Midbrain (tissue), 1 donor: ENCODE results near the gene LRRC4C.

Experiments used
- DNase-seq: peaks from one replicate; lab custom pipeline; 2025; lab: John Stamatoyannopoulos, UW

LRRC4C gene

DNA sequence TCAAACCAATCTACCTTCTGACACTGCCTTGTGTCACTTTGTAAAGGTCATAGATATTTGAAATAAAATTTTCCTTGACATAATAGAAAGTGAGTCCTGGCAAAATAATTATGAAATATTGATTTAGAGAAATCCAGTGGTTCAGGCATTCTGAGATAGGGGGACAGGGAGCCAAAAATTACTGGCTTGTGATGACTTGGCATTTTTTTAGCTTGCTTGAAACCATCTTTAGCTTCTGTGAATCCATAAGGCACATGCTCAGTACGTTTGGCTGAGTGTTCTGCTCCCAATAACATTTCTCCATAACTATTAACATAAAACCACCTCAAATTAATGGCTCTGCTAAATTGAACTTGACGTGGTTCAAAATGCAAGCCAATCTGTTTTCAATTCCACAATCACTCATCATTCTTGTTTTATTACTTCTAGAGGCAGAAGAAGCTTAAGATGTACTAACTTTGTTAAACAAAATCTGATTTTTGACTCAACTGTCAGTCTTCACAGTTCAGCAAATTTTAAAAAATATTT is 209.0 kb downstream of the LRRC4C start:
- DNase-seq = no peak

DNA sequence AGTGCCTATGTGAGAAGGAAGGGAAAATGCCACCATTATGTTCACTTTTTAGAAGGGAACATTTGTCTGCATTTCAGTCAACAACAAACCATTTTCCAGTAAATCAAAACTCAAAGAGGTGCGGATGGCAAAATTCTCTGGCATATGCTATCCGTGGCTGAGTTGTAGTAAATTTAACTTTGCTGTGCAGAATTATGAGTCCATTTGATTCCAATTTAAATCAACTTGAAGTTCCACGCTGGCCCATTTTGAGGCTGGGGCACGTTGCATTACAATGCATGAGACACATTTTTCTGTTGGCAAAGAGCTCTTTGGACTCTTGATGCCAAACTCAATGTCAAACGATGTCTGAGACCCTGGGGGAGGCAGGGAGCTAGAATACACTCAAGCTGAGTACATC is 211.8 kb downstream of the LRRC4C start:
- no peak for DNase-seq

DNA sequence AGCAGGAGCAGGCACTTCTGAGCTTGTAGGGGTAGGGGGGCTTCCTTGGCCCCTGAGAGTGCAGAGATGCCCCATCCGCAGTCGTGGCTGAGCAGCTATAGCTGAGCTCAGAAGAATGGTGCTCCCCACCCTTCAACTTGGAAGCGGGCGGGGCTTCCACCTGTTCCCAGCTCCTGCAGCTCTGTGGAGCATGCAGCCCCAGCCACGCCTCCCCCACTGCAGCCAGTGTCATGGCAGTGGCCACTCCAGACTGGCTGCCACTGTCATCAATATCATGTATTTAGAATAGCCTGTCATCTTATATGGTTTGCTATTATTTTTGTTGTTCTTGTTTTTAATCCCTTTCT is 213.1 kb downstream of the LRRC4C start:
- DNase-seq = no peak

DNA sequence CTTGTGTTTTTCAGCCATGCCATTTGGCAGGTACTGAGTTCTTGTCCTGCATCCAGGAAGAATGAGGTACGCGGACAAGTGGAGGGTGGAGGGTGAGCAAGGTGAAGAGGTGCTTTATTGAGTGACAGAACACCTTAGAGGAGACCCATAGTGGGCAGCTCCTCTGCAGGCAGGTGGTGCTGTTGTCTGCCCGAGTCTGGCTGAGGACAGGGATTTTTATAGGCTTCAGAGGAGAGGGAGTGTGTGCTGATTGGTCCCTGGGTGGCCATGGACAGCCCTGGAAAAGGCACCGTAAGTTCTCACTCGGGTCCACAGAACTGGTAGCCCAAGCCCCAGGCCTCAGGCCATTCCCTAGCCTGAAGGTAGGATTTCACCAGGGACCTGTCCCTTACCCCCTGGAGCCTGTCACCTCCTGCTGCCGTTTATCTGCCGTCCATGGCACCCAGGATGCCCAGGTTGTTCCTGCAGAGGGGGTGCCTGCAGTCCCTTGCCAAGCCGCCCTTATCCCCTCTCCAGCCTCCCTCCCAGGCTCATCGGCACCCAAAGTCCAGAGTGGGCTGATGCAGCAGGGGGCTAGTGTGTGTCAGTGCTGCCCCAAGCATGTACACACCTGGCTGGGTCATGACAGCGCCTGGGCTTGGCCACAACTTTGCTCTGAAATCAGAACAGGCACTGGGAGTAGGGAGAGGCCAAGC is 213.6 kb downstream of the LRRC4C start:
- DNase-seq = no peak

GRCh38 chr11:41245184-41245583 is 214.3 kb downstream of the LRRC4C start:
- DNase-seq = no peak

DNA sequence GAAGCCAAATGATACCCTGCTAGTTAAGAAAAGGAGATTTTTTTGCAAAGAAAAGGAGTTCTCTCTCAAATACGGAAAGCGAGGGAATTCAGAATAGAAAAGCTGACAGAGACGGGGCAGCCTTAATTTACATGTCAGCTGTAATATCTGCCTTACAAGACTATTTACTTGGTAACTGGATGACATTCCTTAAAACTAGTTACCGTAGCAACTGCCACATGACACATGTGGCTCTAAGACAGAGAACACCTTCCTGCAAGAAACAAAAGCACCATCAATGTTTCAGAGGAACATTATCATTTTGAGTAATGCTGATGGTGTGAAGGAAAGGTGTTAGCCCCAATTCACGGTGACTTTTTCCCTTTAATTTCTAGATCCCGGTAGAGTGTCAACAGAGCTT is 222.1 kb downstream of the LRRC4C start:
- DNase-seq = no peak

DNA sequence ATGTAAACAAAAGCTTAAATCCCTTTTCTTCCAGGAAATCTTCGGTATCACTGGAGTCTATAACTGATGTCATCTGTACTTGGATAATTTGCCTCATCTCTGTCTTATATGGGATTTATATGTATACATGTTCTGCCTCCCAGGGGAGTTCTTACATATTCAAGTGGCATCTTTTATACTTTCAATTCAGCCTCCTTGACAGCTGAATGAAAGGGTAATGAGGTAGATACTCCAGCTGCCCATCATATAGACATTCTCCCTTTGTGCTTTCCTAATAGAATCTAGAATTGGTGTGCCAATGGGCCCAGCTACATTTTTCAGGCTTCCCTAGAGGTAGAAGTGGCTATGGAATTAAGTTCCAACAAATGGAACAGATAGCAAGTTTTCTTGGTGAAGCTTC is 223.8 kb downstream of the LRRC4C start:
- no peak for DNase-seq

DNA sequence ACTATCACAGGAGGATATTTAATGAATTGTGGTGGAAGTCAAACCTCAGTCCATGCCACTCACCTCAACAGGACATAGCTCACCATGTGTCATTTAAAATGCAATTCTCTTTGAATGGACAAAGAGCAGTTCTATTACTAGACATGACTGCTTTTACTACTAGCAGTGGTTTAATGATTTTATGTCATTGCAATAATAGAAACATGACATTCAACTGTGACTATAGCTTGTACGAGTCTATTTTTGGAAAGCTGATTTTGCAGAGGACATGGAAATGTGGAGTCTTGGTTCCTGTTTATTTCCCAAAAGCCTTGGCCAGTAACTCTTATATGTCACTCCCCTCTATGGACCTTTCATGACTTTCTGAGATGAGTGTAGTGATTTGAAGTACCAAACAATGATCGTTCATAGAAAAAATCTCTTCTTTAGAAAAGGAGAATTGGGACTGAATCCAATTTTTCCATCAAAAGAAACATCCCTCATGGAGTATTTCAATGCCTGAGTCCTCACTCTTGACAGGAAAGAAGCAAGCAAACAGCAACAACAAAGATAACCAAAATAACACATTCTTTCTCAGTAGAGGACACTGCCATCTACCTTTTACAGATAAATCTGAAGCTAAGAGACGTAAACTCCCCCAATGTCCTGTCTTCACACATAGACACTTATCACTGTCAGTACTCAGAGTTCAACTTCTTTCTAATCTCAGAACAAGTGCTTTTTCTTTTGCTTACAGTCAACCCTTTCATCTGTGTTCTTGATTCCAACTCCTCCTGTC is 233.4 kb downstream of the LRRC4C start:
- DNase-seq = no peak

GRCh38 chr11:41222236-41222635 is 237.2 kb downstream of the LRRC4C start:
- DNase-seq = no peak

- DNase-seq = no peak
Observed at GRCh38 chr11:41206388-41206787, 253.1 kb downstream of the LRRC4C start.

GRCh38 chr11:41201156-41201555 is 258.3 kb downstream of the LRRC4C start:
- DNase-seq = peak; percentile 18

- DNase-seq = no peak
Observed at GRCh38 chr11:41190437-41191082, 268.9 kb downstream of the LRRC4C start.

DNA sequence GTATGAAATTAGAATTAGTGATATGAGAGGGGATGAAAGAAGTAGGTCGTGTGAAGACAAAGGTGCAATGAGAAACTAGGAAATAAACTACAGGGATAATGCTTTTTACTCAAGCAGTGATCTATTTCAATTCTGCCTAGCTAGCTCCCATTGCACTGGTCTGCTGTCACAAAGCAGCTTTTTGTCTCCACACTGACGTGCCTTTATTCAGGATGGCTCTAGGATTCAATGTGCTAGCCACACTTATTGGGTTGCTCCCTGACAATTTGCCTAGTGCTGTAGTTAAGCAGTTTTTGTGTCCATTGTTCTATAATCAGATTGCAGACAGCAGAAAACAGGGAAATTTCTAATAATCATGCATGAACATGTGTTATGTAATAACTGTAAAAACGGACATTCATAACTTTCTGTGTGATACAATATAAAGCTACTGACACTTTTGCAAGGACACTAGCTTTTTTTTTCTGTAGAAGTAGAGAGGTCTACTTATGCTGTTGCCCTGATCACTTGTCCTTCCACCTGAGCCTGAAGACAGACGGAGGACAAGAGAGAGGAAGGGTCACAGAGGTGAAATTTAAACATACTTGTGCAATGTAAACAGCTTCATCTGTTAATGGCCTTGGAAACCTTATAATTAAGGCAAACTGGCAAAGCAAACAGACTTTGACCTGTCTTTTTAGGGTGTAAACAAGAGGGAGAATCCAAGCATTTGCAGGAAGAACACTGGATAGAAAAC is 269.6 kb downstream of the LRRC4C start:
- DNase-seq = peak; percentile 40

GRCh38 chr11:41177791-41178190 is 281.7 kb downstream of the LRRC4C start:
- no peak for DNase-seq

GRCh38 chr11:41175304-41175972 is 284.0 kb downstream of the LRRC4C start:
- DNase-seq = no peak

DNA sequence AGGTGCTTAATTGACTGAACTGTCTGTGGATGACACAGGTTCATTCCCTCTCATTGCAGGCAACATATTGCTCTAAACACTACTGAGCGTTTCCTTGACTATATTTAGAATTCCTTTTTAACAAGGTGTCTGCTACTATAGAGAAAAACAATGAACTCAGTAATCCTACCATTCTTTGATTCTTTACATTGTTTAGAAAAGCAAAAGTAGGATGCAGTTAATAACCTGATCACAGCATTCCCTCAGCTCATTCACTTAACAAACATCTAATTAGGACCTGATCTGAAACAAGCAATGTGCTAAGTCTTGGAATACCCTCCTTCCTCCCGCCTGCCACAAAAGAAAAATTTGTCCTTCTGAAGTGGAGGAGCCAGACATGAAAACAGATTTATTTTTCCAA is 313.1 kb downstream of the LRRC4C start:
- DNase-seq = no peak

DNA sequence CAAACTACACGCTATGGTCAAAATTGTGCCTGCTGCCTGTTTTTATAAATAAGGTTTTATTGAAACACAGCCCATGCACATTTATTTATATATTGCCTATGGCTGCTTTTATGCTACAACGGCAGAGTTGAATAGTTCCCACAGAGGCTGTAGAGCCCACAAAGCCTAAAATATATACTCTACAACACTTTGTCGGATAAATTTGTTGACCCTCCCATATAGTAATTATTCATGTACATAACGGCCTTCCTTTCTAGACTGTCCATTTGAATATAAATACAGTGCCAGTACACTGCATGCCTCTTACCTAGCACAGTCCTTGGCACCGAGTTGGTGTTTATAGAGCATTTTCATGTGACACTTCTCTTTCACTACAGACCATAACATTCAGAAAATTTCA is 314.0 kb downstream of the LRRC4C start:
- no peak for DNase-seq

- no peak for DNase-seq
Observed at GRCh38 chr11:41134971-41135370, 324.5 kb downstream of the LRRC4C start.

DNA sequence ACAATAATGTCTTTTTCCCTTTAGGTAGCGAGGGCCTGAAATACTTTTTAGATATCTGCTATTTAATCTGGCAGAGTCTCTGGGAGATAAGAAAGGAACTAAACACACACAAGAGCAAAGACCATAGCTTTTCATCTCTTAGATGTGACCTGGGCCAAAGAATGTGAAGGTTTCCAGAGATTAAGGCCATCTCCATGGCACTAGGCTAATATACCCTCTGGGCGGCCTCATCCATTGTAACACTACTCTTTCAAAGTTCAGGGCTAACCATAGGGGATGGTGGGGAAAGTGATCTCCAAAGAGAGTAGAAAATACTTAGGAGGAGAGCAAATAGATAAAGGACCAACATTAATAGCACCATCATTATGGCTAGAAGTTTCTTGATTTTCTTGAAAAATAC is 326.4 kb downstream of the LRRC4C start:
- DNase-seq = no peak

DNA sequence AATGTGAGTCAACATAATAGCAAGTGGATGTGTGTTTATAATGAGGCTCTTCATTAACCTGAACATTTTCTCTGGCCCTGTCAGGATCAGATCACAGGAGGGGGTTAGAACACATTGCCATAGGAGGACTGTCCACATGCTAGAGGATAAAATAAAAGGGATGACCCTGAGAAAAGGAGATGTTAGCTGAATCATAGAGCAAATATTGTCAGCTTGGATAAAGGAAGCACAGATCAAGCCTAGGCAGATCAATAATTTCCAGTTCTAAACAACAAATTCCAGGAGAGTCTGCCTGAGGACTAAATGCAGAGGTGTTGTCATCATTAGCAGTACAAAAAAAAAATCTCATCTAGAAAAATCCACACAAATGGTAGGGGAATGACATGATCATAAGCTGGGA is 337.9 kb downstream of the LRRC4C start:
- no peak for DNase-seq

- no peak for DNase-seq
Observed at GRCh38 chr11:41119484-41119883, 340.0 kb downstream of the LRRC4C start.

- no peak for DNase-seq
Observed at GRCh38 chr11:41118521-41118920, 340.9 kb downstream of the LRRC4C start.
